ENCODE results near the gene LRRC14B. TPM values are rescaled to one million over a fixed set of nuclear protein-coding genes. Genes with fewer than 3 reads are reported as not detected.

LRRC14B gene
- total RNA-seq, 1 donor from 2014 or later = not detected

GRCh38 chr5:182126-182525 lies 9.2 kb upstream of the LRRC14B start:
- intact Hi-C loops (cut with DNase I) = no loop called here
- TF ChIP-seq CTCF (IDR thresholded peaks at IDR 0.05) = no peak
- DNase-seq (no peak), ATAC-seq (no peak)
- Histone ChIP-seq H3K27ac (no peak overlapping the region), H3K36me3 (no peaks in the 10 kb centered on the region), H3K27me3 (ENCODE audit: low read depth) (no peaks in the 10 kb centered on the region), H3K4me1 (no peaks in the 10 kb centered on the region), H3K9me3 (no peaks in the 10 kb centered on the region), H3K4me3 (no peak overlapping the region)

- intact Hi-C loops (cut with DNase I) = no loop called here
- H3K4me1 ChIP-seq = peaks cover 16% of the 10 kb centered on the region
- DNase-seq (no peak), ATAC-seq (no peak)
- H3K27me3 ChIP-seq (ENCODE audit: low read depth) = no peaks in the 10 kb centered on the region
- no peak overlapping the region for H3K27ac ChIP-seq
- no peaks in the 10 kb centered on the region for H3K9me3 ChIP-seq
- H3K36me3 ChIP-seq = no peaks in the 10 kb centered on the region
- no peak overlapping the region for H3K4me3 ChIP-seq
- no peak for TF ChIP-seq CTCF (IDR thresholded peaks at IDR 0.05)
Measured at GRCh38 chr5:184471-184870, 6.8 kb upstream of the LRRC14B start.

GRCh38 chr5:185095-186070 lies 5.9 kb upstream of the LRRC14B start:
- no peak for TF ChIP-seq CTCF (IDR thresholded peaks at IDR 0.05)
- Histone ChIP-seq H3K4me3 (no peak overlapping the region), H3K36me3 (no peaks in the 10 kb centered on the region), H3K27ac (no peak overlapping the region), H3K9me3 (no peaks in the 10 kb centered on the region), H3K4me1 (peaks cover 16% of the 10 kb centered on the region), H3K27me3 (ENCODE audit: low read depth) (no peaks in the 10 kb centered on the region)
- DNase-seq (peak; percentile 36), ATAC-seq (no peak)
- intact Hi-C loops (cut with DNase I) = no loop called here

- no peak overlapping the region for H3K27ac ChIP-seq
- no peaks in the 10 kb centered on the region for H3K27me3 ChIP-seq (ENCODE audit: low read depth)
- no peaks in the 10 kb centered on the region for H3K9me3 ChIP-seq
- intact Hi-C loops (cut with DNase I) = no loop called here
- ATAC-seq (no peak), DNase-seq (no peak)
- H3K36me3 ChIP-seq = no peaks in the 10 kb centered on the region
- H3K4me3 ChIP-seq = no peak overlapping the region
- no peak for TF ChIP-seq CTCF (IDR thresholded peaks at IDR 0.05)
- H3K4me1 ChIP-seq = peaks cover 16% of the 10 kb centered on the region
Measured at GRCh38 chr5:186091-187041, 4.9 kb upstream of the LRRC14B start.

- DNase-seq = no peak
- H3K4me1 ChIP-seq = peaks cover 16% of the 10 kb centered on the region
- H3K36me3 ChIP-seq = no peaks in the 10 kb centered on the region
- H3K27ac ChIP-seq = no peak overlapping the region
- H3K4me3 ChIP-seq = no peak overlapping the region
- ATAC-seq = no peak
- TF ChIP-seq CTCF (IDR thresholded peaks at IDR 0.05) = no peak
- H3K9me3 ChIP-seq = no peaks in the 10 kb centered on the region
- intact Hi-C loops (cut with DNase I) = no loop called here
- H3K27me3 ChIP-seq (ENCODE audit: low read depth) = peaks cover 6% of the 10 kb centered on the region
Measured at GRCh38 chr5:187042-187431, 4.3 kb upstream of the LRRC14B start.
